Fibroblast of lung (primary cell): ENCODE results near the gene CORO2B.

ENCODE experiments used
- EZH2 ChIP-seq: IDR thresholded peaks from 2 replicates; pipeline ENCODE4 v1.5.1; 2012; ENCODE audit warnings: low read length, control low read depth, mild to moderate bottlenecking; ENCODE audit errors: missing control alignments
- TF ChIP-seq, protein P1 (sequence below), 2 donors: IDR thresholded peaks in 1 of 2; conservative IDR thresholded peaks in 1 of 2; 1 replicate in 1 of 2; 2 replicates in 1 of 2; pipeline ENCODE4 v1.5.1; 2011 to 2012; ENCODE audit warnings: low read length in 2 of 2, control low read depth in 1 of 2, inconsistent platforms in 1 of 2, low read depth in 1 of 2, mild to moderate bottlenecking in 1 of 2

- TF ChIP-seq, protein P1, sequence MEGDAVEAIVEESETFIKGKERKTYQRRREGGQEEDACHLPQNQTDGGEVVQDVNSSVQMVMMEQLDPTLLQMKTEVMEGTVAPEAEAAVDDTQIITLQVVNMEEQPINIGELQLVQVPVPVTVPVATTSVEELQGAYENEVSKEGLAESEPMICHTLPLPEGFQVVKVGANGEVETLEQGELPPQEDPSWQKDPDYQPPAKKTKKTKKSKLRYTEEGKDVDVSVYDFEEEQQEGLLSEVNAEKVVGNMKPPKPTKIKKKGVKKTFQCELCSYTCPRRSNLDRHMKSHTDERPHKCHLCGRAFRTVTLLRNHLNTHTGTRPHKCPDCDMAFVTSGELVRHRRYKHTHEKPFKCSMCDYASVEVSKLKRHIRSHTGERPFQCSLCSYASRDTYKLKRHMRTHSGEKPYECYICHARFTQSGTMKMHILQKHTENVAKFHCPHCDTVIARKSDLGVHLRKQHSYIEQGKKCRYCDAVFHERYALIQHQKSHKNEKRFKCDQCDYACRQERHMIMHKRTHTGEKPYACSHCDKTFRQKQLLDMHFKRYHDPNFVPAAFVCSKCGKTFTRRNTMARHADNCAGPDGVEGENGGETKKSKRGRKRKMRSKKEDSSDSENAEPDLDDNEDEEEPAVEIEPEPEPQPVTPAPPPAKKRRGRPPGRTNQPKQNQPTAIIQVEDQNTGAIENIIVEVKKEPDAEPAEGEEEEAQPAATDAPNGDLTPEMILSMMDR (conservative IDR thresholded peaks at IDR 0.05 in 1 of 2, IDR thresholded peaks at IDR 0.05 in 1 of 2; ENCODE audit: low read depth in 1 of 2, low read length in 2 of 2) = no peak
- no peak for TF ChIP-seq EZH2
Observed at GRCh38 chr15:68734352-68734751, 155.6 kb downstream of the CORO2B start.
